Colonic mucosa (tissue), 4 donors: Measurements from ENCODE around the gene METTL1. TPM values are rescaled to one million over a fixed set of nuclear protein-coding genes. Genes with fewer than 3 reads are reported as not detected.

Experiments
- DNase-seq: peaks from one replicate; pipeline ENCODE4 v3.0.0-alpha.2; 2020
- H3K27ac ChIP-seq: fragments of 200-600 bp; one replicate; pipeline ENCODE4 v1.8.0; 2021
- H3K27me3 ChIP-seq: fragments of 200-600 bp; one replicate; pipeline ENCODE4 v1.8.0; 2021
- H3K36me3 ChIP-seq: fragments of 200-600 bp; one replicate; pipeline ENCODE4 v1.8.0; 2021
- H3K4me1 ChIP-seq: fragments of 200-600 bp; one replicate; pipeline ENCODE4 v1.8.0; 2021; ENCODE audit warnings: mild to moderate bottlenecking
- H3K4me3 ChIP-seq: fragments of 200-600 bp; one replicate; pipeline ENCODE4 v1.8.0; 2021
- H3K9ac ChIP-seq, 2 donors: one replicate each; pipeline ENCODE4 v1.7.0; 2013; ENCODE audit warnings: control low read depth in 2 of 2, low read depth in 2 of 2, low read length in 2 of 2
- H3K9me3 ChIP-seq: fragments of 200-600 bp; one replicate; pipeline ENCODE4 v1.8.0; 2021
- CTCF ChIP-seq: fragments of 200-600 bp; IDR thresholded peaks from one replicate; pipeline ENCODE4 v1.8.0; 2022; ENCODE audit warnings: antibody characterized with exemption, mild to moderate bottlenecking
- intact Hi-C: fragments of 100-400 bp; cut with DNase I; formaldehyde crosslinking; loops from one replicate; pipeline ENCODE4 v1.14.1; 2022
- total RNA-seq, 2 donors: library from RNA; stranded (reverse); fragmentation: NEBNext Ultra II Directional in 1 of 2; extraction: Animal tissue kit (Norgen Biotek cat#: 25700) in 1 of 2; gene quantifications; one replicate each; pipeline ENCODE4 v1.2.1, GENCODE V29; 2021
- donor health status: healthy.
- donor health status: DM: no; HTN: no; CAD: no.
- donor health status: DM: no; HTN: no; CAD: no.

The METTL1 gene
- total RNA-seq, 2 donors from 2014 or later: 7.1 to 18.9 TPM

GRCh38 chr12:57751788-57752667 is 19.9 kb downstream of the METTL1 start, which contains the start of gene CDK4:
TSS of gene CDK4 (minus strand) at chr12:57752310. CDS start at chr12:57751717, 593 bp downstream.
- Histone ChIP-seq H3K36me3 (peaks cover 6% of the 10 kb centered on the region), H3K27ac (peak within 1 kb of the TSS; percentile 64), H3K27me3 (no peaks in the 10 kb centered on the region), H3K4me1 (no peaks in the 10 kb centered on the region), H3K4me3 (peak within 1 kb of the TSS; percentile 73), H3K9me3 (no peaks in the 10 kb centered on the region), H3K9ac (peak within 1 kb of the TSS; percentile 74 to 84)
- intact Hi-C loops: no loop called here
- DNase-seq: peak; percentile 98
- no peak for TF ChIP-seq CTCF

GRCh38 chr12:57751432-57751787 is 20.5 kb downstream of the METTL1 start:
- intact Hi-C loops: no loop called here
- no peaks in the 10 kb centered on the region for H3K9me3 ChIP-seq
- no peak for DNase-seq

GRCh38 chr12:57750561-57751431 is 21.1 kb downstream of the METTL1 start:
- Histone ChIP-seq H3K9me3 (no peaks in the 10 kb centered on the region), H3K36me3 (peaks cover 6% of the 10 kb centered on the region), H3K4me1 (no peaks in the 10 kb centered on the region), H3K27me3 (no peaks in the 10 kb centered on the region), H3K27ac (no peak overlapping the region), H3K4me3 (peak overlapping the region; percentile 73), H3K9ac (peak overlapping the region in 1 of 2 donors; percentile 84)
- intact Hi-C loops: no loop called here
- DNase-seq: no peak
- TF ChIP-seq CTCF: no peak

More at GRCh38 chr12:57751432-57751787, 20.5 kb downstream of the METTL1 start:
- Histone ChIP-seq H3K27ac (peak overlapping the region; percentile 64), H3K4me1 (no peaks in the 10 kb centered on the region), H3K9ac (peak overlapping the region; percentile 74 to 84), H3K4me3 (peak overlapping the region; percentile 73), H3K36me3 (peaks cover 6% of the 10 kb centered on the region), H3K27me3 (no peaks in the 10 kb centered on the region)
- no peak for TF ChIP-seq CTCF

- Histone ChIP-seq H3K9ac (no peak overlapping the region), H3K4me1 (no peaks in the 10 kb centered on the region), H3K9me3 (no peaks in the 10 kb centered on the region), H3K36me3 (peaks cover 6% of the 10 kb centered on the region), H3K4me3 (no peak overlapping the region), H3K27ac (no peak overlapping the region), H3K27me3 (no peaks in the 10 kb centered on the region)
- DNase-seq: no peak
- TF ChIP-seq CTCF: no peak
- intact Hi-C loops: no loop called here
Measured at GRCh38 chr12:57749061-57749460, 22.8 kb downstream of the METTL1 start.

GRCh38 chr12:57746025-57746424 is 25.9 kb downstream of the METTL1 start:
- peaks cover 6% of the 10 kb centered on the region for H3K36me3 ChIP-seq
- H3K27ac ChIP-seq: no peak overlapping the region
- H3K4me1 ChIP-seq: no peaks in the 10 kb centered on the region
- H3K9ac ChIP-seq: peak overlapping the region in 1 of 2 donors; percentile 91
- H3K27me3 ChIP-seq: no peaks in the 10 kb centered on the region
- H3K4me3 ChIP-seq: peak overlapping the region; percentile 63
- no peaks in the 10 kb centered on the region for H3K9me3 ChIP-seq
- intact Hi-C loops: no loop called here
- TF ChIP-seq CTCF: no peak
- DNase-seq: no peak
